GM12874 (cell line): ENCODE data around the gene PKNOX2.

Source experiments
- CTCF ChIP-seq: IDR thresholded peaks from 2 replicates; pipeline ENCODE4 v1.5.1; 2011; ENCODE audit warnings: low read depth, mild to moderate bottlenecking, control low read depth, low read length, moderate library complexity; ENCODE audit not compliant: insufficient read depth

The PKNOX2 gene

GRCh38 chr11:125250318-125251213, 86.0 kb downstream of the PKNOX2 start:
- no peak for TF ChIP-seq CTCF

GRCh38 chr11:125251214-125251545, 86.6 kb downstream of the PKNOX2 start:
- TF ChIP-seq CTCF: no peak

GRCh38 chr11:125251956-125252355, 87.4 kb downstream of the PKNOX2 start:
- TF ChIP-seq CTCF: no peak

- no peak for TF ChIP-seq CTCF
Observed at GRCh38 chr11:125253289-125253688, 88.7 kb downstream of the PKNOX2 start.

GRCh38 chr11:125253795-125254525, 89.4 kb downstream of the PKNOX2 start:
- no peak for TF ChIP-seq CTCF

- TF ChIP-seq CTCF: no peak
Observed at GRCh38 chr11:125256541-125257189, 92.1 kb downstream of the PKNOX2 start.

GRCh38 chr11:125257190-125257579, 92.6 kb downstream of the PKNOX2 start:
- 0 out of 2 replicates have a peak, but pooled peaks have one; percentile 18 for TF ChIP-seq CTCF
